ENCODE data around the gene FAM50B.

The FAM50B gene

GRCh38 chr6:3848925-3849605 is at the start of gene FAM50B:
TSS of gene FAM50B (plus strand) at chr6:3849373. CDS start at chr6:3849812, 439 bp downstream.
- peak; percentile 84 for DNase-seq (ENCODE audit: low spot score)

- no peak for DNase-seq (ENCODE audit: low spot score)
Measured at GRCh38 chr6:3799719-3800118, 49.5 kb upstream of the FAM50B start.

- DNase-seq (ENCODE audit: low spot score), result no peak
Measured at GRCh38 chr6:3800850-3801591, 48.2 kb upstream of the FAM50B start.

- DNase-seq (ENCODE audit: low spot score), result no peak
Measured at GRCh38 chr6:3801960-3802359, 47.2 kb upstream of the FAM50B start.

- no peak for DNase-seq (ENCODE audit: low spot score)
Measured at GRCh38 chr6:3803627-3804468, 45.3 kb upstream of the FAM50B start.

- no peak for DNase-seq (ENCODE audit: low spot score)
Measured at GRCh38 chr6:3804964-3805363, 44.2 kb upstream of the FAM50B start.

- DNase-seq (ENCODE audit: low spot score), result no peak
Measured at GRCh38 chr6:3805448-3806123, 43.6 kb upstream of the FAM50B start.

- DNase-seq (ENCODE audit: low spot score), result no peak
Measured at GRCh38 chr6:3806169-3806922, 42.8 kb upstream of the FAM50B start.

GRCh38 chr6:3808199-3808598 is 41.0 kb upstream of the FAM50B start:
- DNase-seq (ENCODE audit: low spot score), result no peak

- DNase-seq (ENCODE audit: low spot score), result peak; percentile 52
Measured at GRCh38 chr6:3808759-3809514, 40.2 kb upstream of the FAM50B start.

GRCh38 chr6:3809515-3809891 is 39.7 kb upstream of the FAM50B start:
- DNase-seq (ENCODE audit: low spot score), result no peak

- no peak for DNase-seq (ENCODE audit: low spot score)
Measured at GRCh38 chr6:3809982-3810381, 39.2 kb upstream of the FAM50B start.

GRCh38 chr6:3811191-3811590 is 38.0 kb upstream of the FAM50B start:
- DNase-seq (ENCODE audit: low spot score), result peak; percentile 41

GRCh38 chr6:3812596-3812995 is 36.6 kb upstream of the FAM50B start:
- DNase-seq (ENCODE audit: low spot score), result no peak

GRCh38 chr6:3813150-3813780 is 35.9 kb upstream of the FAM50B start:
- peak; percentile 32 for DNase-seq (ENCODE audit: low spot score)

GRCh38 chr6:3813918-3814317 is 35.3 kb upstream of the FAM50B start:
- no peak for DNase-seq (ENCODE audit: low spot score)

GRCh38 chr6:3814539-3814938 is 34.6 kb upstream of the FAM50B start:
- no peak for DNase-seq (ENCODE audit: low spot score)

- no peak for DNase-seq (ENCODE audit: low spot score)
Measured at GRCh38 chr6:3816251-3816650, 32.9 kb upstream of the FAM50B start.

GRCh38 chr6:3819161-3820110 is 29.7 kb upstream of the FAM50B start:
- DNase-seq (ENCODE audit: low spot score), result no peak

Data from pons (tissue), 1 donor.